Astrocyte (in vitro differentiated cells and primary cell): ENCODE data around the gene IL9R. TPM values are rescaled to one million over a fixed set of nuclear protein-coding genes. Genes with fewer than 3 reads are reported as not detected.

Source experiments
- DNase-seq: peaks from one replicate; pipeline ENCODE4 v3.0.0-alpha.2; 2010; ENCODE audit warnings: low read depth
- FAIRE-seq: peaks from 2 replicates; lab custom pipeline; 2011; peaks lifted over from hg19 to GRCh38; lab: Jason Lieb, UNC
- H2AFZ ChIP-seq: 2 replicates; pipeline ENCODE4 v1.6.0; 2012; ENCODE audit warnings: low read depth, low read length, inconsistent platforms
- H3K27ac ChIP-seq: 2 replicates; pipeline ENCODE4 v1.5.1; 2011; ENCODE audit warnings: low read depth, low read length, inconsistent platforms
- H3K27me3 ChIP-seq: 2 replicates; pipeline ENCODE4 v1.6.0; 2011; ENCODE audit warnings: low read length, inconsistent platforms; ENCODE audit not compliant: insufficient read depth
- H3K36me3 ChIP-seq: 2 replicates; pipeline ENCODE4 v1.5.1; 2011; ENCODE audit warnings: low read length, inconsistent platforms; ENCODE audit not compliant: insufficient read depth
- H3K4me1 ChIP-seq: 2 replicates; pipeline ENCODE4 v1.5.1; 2011; ENCODE audit warnings: low read length, inconsistent platforms; ENCODE audit not compliant: insufficient read depth
- H3K4me2 ChIP-seq: 2 replicates; pipeline ENCODE4 v1.6.0; 2012; ENCODE audit warnings: low read length, inconsistent platforms
- H3K4me3 ChIP-seq: 2 replicates; pipeline ENCODE4 v1.5.1; 2011; ENCODE audit warnings: low read depth, mild to moderate bottlenecking, low read length, inconsistent platforms; ENCODE audit not compliant: insufficient read depth
- H3K79me2 ChIP-seq: 2 replicates; pipeline ENCODE4 v1.6.0; 2012; ENCODE audit warnings: mild to moderate bottlenecking, low read length, inconsistent platforms; ENCODE audit not compliant: insufficient read depth
- H3K9ac ChIP-seq: 2 replicates; pipeline ENCODE4 v1.6.0; 2012; ENCODE audit warnings: mild to moderate bottlenecking, low read length, inconsistent platforms
- H3K9me3 ChIP-seq: 2 replicates; pipeline ENCODE4 v1.5.1; 2012; ENCODE audit warnings: low read depth, mild to moderate bottlenecking, low read length, inconsistent platforms; ENCODE audit not compliant: insufficient read depth
- H4K20me1 ChIP-seq: 2 replicates; pipeline ENCODE4 v1.6.0; 2012; ENCODE audit warnings: low read length, inconsistent platforms; ENCODE audit not compliant: insufficient read depth
- H3K27ac Mint-ChIP-seq: one replicate; pipeline ENCODE4 v1.8.0; 2021; ENCODE audit warnings: mild to moderate bottlenecking, mixed read lengths; ENCODE audit not compliant: unreplicated experiment
- H3K27me3 Mint-ChIP-seq: one replicate; pipeline ENCODE4 v1.8.0; 2021; ENCODE audit warnings: low read depth, mixed read lengths; ENCODE audit not compliant: unreplicated experiment
- H3K36me3 Mint-ChIP-seq: one replicate; pipeline ENCODE4 v1.8.0; 2021; ENCODE audit warnings: low read depth, mixed read lengths; ENCODE audit not compliant: unreplicated experiment
- H3K4me1 Mint-ChIP-seq: one replicate; pipeline ENCODE4 v1.8.0; 2021; ENCODE audit warnings: low read depth, mixed read lengths; ENCODE audit not compliant: unreplicated experiment
- H3K4me3 Mint-ChIP-seq: one replicate; pipeline ENCODE4 v1.8.0; 2021; ENCODE audit warnings: mild to moderate bottlenecking, moderate library complexity, mixed read lengths; ENCODE audit not compliant: unreplicated experiment
- H3K9me3 Mint-ChIP-seq: one replicate; pipeline ENCODE4 v1.8.0; 2021; ENCODE audit warnings: mild to moderate bottlenecking, mixed read lengths; ENCODE audit not compliant: unreplicated experiment
- EZH2 ChIP-seq: IDR thresholded peaks from 2 replicates; pipeline ENCODE4 v1.6.1; 2012; ENCODE audit warnings: mild to moderate bottlenecking, low read length, inconsistent platforms; ENCODE audit not compliant: insufficient read depth
- total RNA-seq: library from RNA; stranded (reverse); gene quantifications from 2 replicates; pipeline ENCODE4 v1.2.1, GENCODE V29; 2021
- TF ChIP-seq, protein P1 (sequence below): IDR thresholded peaks from 2 replicates; pipeline ENCODE4 v1.5.1; 2011; ENCODE audit warnings: low read depth, mild to moderate bottlenecking, inconsistent platforms, low read length, moderate library complexity; ENCODE audit not compliant: insufficient read depth

The IL9R gene
- total RNA-seq, 1 donor from 2014 or later = not detected

DNA sequence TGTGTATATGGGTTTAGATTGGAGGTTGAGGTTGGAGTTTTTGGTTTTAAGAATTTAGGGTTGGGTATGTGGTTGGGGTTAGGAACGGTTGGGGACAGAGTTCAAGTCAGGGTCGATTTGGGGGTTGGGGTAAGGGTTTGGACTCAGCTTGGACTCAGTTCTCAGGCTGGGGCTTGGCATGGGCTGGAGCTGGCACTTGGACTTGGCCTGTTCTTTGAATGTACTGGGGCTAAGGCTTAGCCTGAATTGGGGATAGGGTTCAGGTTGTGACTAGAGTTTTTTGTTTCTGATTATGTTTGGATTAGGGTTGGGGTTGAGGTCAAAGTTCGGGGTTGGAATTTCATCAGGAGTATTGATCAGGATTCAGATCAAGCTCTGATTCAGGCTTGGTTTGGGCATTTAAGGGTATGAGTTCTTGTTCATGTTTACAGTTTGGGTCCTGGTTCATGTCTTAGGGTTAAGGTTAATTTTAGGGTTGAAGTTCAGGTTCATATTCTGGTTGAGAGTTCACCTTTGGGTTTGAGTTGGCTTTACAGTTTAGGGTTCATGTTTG lies 46.2 kb upstream of the IL9R start:
- DNase-seq (no peak), FAIRE-seq (peak; percentile 34)
- no peak overlapping the region for H2AFZ ChIP-seq
- peaks cover 3% of the 10 kb centered on the region for H3K9me3 ChIP-seq
- H3K79me2 ChIP-seq = no peaks in the 10 kb centered on the region
- no peak overlapping the region for H3K4me2 ChIP-seq
- no peak overlapping the region for H3K4me3 Mint-ChIP-seq
- H3K9me3 Mint-ChIP-seq = no peaks in the 10 kb centered on the region
- no peaks in the 10 kb centered on the region for H3K36me3 ChIP-seq
- H3K4me1 ChIP-seq = no peaks in the 10 kb centered on the region
- H3K27me3 Mint-ChIP-seq = no peaks in the 10 kb centered on the region
- no peak overlapping the region for H3K4me3 ChIP-seq
- H3K36me3 Mint-ChIP-seq = no peaks in the 10 kb centered on the region
- H3K27me3 ChIP-seq = no peaks in the 10 kb centered on the region
- TF ChIP-seq, protein P1, sequence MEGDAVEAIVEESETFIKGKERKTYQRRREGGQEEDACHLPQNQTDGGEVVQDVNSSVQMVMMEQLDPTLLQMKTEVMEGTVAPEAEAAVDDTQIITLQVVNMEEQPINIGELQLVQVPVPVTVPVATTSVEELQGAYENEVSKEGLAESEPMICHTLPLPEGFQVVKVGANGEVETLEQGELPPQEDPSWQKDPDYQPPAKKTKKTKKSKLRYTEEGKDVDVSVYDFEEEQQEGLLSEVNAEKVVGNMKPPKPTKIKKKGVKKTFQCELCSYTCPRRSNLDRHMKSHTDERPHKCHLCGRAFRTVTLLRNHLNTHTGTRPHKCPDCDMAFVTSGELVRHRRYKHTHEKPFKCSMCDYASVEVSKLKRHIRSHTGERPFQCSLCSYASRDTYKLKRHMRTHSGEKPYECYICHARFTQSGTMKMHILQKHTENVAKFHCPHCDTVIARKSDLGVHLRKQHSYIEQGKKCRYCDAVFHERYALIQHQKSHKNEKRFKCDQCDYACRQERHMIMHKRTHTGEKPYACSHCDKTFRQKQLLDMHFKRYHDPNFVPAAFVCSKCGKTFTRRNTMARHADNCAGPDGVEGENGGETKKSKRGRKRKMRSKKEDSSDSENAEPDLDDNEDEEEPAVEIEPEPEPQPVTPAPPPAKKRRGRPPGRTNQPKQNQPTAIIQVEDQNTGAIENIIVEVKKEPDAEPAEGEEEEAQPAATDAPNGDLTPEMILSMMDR = no peak
- TF ChIP-seq EZH2 = no peak
- no peaks in the 10 kb centered on the region for H4K20me1 ChIP-seq
- no peak overlapping the region for H3K9ac ChIP-seq
- H3K27ac Mint-ChIP-seq = no peak overlapping the region
- H3K4me1 Mint-ChIP-seq = no peaks in the 10 kb centered on the region
- H3K27ac ChIP-seq = no peak overlapping the region

DNA sequence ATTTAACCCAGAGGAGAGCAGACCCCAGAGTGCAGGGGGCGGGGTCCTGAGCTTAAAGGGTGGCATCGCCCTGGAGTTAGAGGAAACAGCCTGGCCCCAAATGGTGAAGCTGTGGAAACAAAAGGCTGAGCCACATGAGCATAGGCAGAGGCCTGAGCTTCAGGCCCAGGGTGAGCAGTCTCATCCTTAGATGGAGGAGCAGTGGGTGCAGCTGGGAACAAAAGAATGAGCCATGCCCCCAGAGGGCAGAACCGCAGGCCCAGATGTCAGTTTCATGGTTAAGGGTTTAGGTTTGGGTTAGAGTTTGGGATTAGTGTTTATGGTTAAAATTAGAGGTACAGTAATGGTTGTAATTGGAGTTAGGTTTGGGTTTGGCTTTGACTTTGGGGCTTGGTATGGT lies 44.4 kb upstream of the IL9R start:
- Histone ChIP-seq H3K27ac (no peak overlapping the region), H3K9ac (no peak overlapping the region), H3K4me3 (no peak overlapping the region), H3K9me3 (peaks cover 3% of the 10 kb centered on the region), H4K20me1 (no peaks in the 10 kb centered on the region), H2AFZ (no peak overlapping the region), H3K36me3 (no peaks in the 10 kb centered on the region), H3K4me1 (no peaks in the 10 kb centered on the region), H3K79me2 (no peaks in the 10 kb centered on the region), H3K4me2 (no peak overlapping the region), H3K27me3 (no peaks in the 10 kb centered on the region)
- Mint-ChIP-seq H3K27ac (no peak overlapping the region), H3K9me3 (no peaks in the 10 kb centered on the region), H3K27me3 (no peaks in the 10 kb centered on the region), H3K4me1 (no peaks in the 10 kb centered on the region), H3K4me3 (no peak overlapping the region), H3K36me3 (no peaks in the 10 kb centered on the region)
- no peak for DNase-seq
- FAIRE-seq = no peak
- TF ChIP-seq, protein P1 = no peak
- TF ChIP-seq EZH2 = no peak

DNA sequence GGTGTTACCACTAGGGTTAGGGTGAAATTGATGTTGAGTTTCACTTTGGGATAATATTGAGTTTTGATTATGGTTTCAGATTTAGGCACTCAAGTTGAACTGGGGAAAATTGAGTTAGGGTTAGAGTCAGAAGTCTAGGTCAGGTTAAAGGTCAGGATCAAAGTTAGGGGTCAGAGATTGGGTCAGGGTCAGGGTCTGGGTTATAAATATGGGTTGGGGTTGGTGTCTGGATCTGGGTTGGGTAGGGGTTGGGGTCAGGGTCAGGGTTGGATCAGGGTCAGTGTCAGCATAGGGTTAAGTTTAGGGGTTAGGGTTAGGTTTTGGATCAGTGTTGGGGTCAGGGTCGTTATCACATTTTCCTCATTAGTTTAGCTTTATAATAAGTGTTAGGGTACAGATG lies 42.7 kb upstream of the IL9R start:
- Histone ChIP-seq H3K27me3 (no peaks in the 10 kb centered on the region), H3K9me3 (peaks cover 2% of the 10 kb centered on the region), H3K27ac (no peak overlapping the region), H3K4me3 (no peak overlapping the region), H3K9ac (no peak overlapping the region), H3K79me2 (no peaks in the 10 kb centered on the region), H4K20me1 (no peaks in the 10 kb centered on the region), H3K36me3 (no peaks in the 10 kb centered on the region), H3K4me1 (no peaks in the 10 kb centered on the region), H3K4me2 (no peak overlapping the region), H2AFZ (no peak overlapping the region)
- Mint-ChIP-seq H3K4me3 (no peak overlapping the region), H3K36me3 (no peaks in the 10 kb centered on the region), H3K27ac (no peak overlapping the region), H3K27me3 (no peaks in the 10 kb centered on the region), H3K9me3 (no peaks in the 10 kb centered on the region), H3K4me1 (no peaks in the 10 kb centered on the region)
- FAIRE-seq (no peak), DNase-seq (no peak)
- TF ChIP-seq, protein P1 = no peak
- TF ChIP-seq EZH2 = no peak
